HG02852 (cell line): Measurements from ENCODE around the gene MED12L.

Source experiments
- ATAC-seq: cut with Tn5 transposase; IDR thresholded peaks from one replicate; pipeline ENCODE4 v1.9.1; 2021; ENCODE audit warnings: mild to moderate bottlenecking, moderate library complexity; ENCODE audit not compliant: unreplicated experiment

Gene MED12L

GRCh38 chr3:151394611-151395010, 309.1 kb downstream of the MED12L start:
- no peak for ATAC-seq

GRCh38 chr3:151395806-151396205, 310.3 kb downstream of the MED12L start:
- no peak for ATAC-seq

- ATAC-seq: no peak
These were observed 313.4 kb downstream of the MED12L start for GRCh38 chr3:151398895-151399294.

GRCh38 chr3:151400341-151400740, 314.9 kb downstream of the MED12L start:
- ATAC-seq: no peak

- no peak for ATAC-seq
These were observed 316.9 kb downstream of the MED12L start for GRCh38 chr3:151402349-151402748.

GRCh38 chr3:151403246-151403645, 317.8 kb downstream of the MED12L start:
- ATAC-seq: no peak

- ATAC-seq: no peak
These were observed 318.9 kb downstream of the MED12L start for GRCh38 chr3:151404316-151404715.

- no peak for ATAC-seq
These were observed 322.5 kb downstream of the MED12L start for GRCh38 chr3:151407928-151408327.

GRCh38 chr3:151410891-151411559, 325.6 kb downstream of the MED12L start:
- no peak for ATAC-seq

GRCh38 chr3:151412989-151413388, 327.5 kb downstream of the MED12L start:
- ATAC-seq: no peak

GRCh38 chr3:151415289-151415688, 329.8 kb downstream of the MED12L start:
- no peak for ATAC-seq

- no peak for ATAC-seq
These were observed 334.3 kb downstream of the MED12L start for GRCh38 chr3:151419806-151420205.

GRCh38 chr3:151421938-151422337, 336.5 kb downstream of the MED12L start:
- no peak for ATAC-seq

- no peak for ATAC-seq
These were observed 337.6 kb downstream of the MED12L start for GRCh38 chr3:151423091-151423490.

GRCh38 chr3:151425627-151426340, 340.3 kb downstream of the MED12L start:
- peak; percentile 36 for ATAC-seq

GRCh38 chr3:151426341-151426657, 340.8 kb downstream of the MED12L start:
- peak; percentile 84 for ATAC-seq

GRCh38 chr3:151428386-151428785, 342.9 kb downstream of the MED12L start:
- ATAC-seq: no peak

- no peak for ATAC-seq
These were observed 345.5 kb downstream of the MED12L start for GRCh38 chr3:151430821-151431484.

GRCh38 chr3:151431940-151432339, 346.5 kb downstream of the MED12L start:
- no peak for ATAC-seq

GRCh38 chr3:151432616-151433372, 347.3 kb downstream of the MED12L start:
- no peak for ATAC-seq

- no peak for ATAC-seq
These were observed 348.9 kb downstream of the MED12L start for GRCh38 chr3:151434151-151434890.
